HPDE6-E6E7 (cell line): Measurements from ENCODE around the gene TMEM185A.
"Not testable (repeated sequence)": the region's sequence is repeated elsewhere in the genome, so short reads cannot be mapped to it uniquely, and the experiment has no call there.

Experiments
- DNase-seq: peaks from one replicate; pipeline ENCODE4 v3.0.0; 2011; ENCODE audit warnings: missing footprints; ENCODE audit errors: extremely low spot score

Gene TMEM185A

DNA sequence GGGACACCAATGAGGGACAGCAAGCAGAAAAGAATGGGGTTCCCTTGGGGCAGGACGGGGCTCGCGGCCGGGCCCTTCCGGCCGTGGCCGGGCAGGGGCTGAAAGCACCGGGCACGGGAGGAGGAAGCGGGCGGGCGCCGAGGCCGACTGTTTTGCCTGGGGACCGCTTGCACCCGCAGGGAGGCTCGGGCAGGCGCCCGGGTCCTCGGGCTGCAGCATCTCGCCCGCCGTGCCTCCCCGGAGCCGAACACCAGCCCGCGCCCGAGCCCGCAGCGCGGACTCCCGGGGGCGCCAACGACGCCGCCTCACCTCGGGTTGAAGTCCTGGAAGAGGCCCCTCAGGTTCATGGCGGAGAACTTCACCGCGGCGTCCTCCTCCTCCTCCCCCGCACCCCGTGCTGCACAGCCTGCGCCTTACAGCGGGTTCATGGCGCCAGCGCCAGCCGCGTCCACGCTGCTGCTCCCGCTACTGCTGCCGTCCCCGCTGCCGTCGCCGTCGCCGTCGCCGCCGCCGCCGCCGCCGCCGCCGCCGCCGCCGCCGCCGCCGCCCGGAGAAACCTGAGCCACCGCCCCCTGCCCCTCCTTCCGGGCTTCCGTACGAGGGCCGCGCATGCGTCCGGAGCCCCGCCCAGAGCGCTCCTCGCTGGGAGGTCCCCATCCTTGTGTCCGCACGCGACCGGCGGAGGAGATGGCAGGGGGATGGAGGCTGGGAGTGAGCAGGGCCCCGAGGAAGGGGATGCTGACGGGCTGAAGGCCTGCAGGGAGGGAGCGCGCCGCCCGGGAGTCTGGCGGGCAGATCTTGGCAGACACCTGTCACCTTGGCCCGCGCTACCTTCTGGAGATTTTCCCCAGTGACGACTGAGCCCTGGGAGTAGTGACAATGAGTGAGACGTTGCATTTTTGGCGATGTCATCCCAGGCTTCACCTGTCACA is at the start of gene TMEM185A:
Gene TMEM185A, minus strand, starts transcription at position 559 of the 932 bp plus-strand sequence. Its CDS starts 212 bp downstream, at position 347.
- DNase-seq: peak; percentile 51

DNA sequence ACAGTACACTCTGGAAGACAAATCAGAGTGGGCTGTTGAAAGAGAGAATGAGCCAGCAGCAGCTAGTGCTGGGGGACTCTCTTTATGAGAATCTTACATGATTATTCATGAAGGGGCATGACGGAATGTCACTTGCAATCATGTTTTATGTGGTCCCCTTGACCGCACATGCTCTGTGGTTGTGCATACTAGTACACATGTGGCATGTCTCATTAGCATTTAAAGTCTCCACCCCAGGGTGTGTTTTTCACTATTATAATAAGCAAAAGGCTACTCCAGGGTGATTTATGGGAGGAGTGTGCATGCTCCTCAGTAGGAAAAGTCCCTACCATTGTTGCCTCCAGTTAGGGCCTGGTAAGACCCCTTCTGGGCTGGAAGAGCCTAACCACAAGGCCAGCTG is 49.6 kb upstream of the TMEM185A start:
- no peak for DNase-seq

DNA sequence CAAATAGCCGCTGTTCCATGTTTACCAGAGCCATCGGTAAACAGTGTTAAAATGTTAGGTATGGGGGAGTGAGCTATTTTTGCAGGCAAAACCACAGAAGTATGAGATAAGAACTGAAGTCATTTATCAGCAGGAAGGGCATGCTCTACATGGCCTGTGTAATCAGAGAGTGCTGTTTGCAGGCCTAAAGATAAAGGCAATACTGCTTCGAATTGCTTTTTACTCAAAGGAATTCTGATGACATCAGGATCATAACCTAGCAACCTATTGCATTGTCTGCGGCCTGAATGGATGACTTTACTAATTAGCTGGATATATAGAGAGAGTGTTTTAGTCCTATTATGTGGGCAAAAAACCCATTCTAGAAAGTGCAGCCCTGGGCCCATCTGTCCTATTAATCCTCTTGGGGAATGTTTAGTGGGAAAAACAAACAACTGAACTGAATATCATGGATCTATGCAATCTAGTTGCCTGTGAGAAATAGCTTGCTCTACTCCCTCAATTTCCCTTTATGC is 47.6 kb upstream of the TMEM185A start:
- DNase-seq: not testable (repeated sequence)

DNA sequence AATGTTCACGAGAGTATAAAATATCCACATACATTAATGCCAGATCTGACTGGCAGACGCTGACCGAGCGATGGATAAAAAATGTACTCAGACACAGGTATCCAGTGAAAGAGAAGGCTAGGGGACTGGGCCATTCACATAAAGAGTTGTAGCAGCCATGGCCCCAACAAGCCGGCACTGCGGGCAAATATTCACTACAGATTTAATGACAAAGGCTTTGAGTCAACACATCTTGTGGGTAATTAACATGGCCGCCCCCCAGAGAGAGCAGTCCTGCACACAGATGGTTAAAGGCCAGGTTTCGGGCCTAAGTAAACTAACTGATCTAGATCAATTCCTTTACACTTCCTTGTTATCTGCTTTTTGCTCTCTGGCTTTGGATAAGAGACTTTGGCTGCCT is 44.0 kb upstream of the TMEM185A start:
- DNase-seq: not testable (repeated sequence)

DNA sequence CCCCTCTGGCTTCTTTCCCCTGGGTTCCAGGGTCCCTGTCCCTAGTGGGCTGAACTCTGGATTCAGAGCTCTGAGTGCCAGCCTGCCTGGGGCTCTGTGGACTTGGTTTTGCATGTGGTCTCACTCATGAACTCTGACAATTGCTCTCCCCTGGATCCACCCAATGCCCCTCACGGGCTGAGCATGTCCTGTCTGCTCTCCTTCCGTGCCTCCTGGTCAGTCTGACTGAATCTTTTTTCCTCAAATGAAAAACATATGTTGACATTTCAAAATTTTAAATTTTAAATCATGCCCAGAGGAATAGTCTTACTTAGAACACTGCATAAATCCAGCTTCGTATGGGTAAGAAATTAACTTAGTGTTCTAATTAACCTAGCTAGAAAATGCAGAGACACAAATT is 43.5 kb upstream of the TMEM185A start:
- not testable (repeated sequence) for DNase-seq

DNA sequence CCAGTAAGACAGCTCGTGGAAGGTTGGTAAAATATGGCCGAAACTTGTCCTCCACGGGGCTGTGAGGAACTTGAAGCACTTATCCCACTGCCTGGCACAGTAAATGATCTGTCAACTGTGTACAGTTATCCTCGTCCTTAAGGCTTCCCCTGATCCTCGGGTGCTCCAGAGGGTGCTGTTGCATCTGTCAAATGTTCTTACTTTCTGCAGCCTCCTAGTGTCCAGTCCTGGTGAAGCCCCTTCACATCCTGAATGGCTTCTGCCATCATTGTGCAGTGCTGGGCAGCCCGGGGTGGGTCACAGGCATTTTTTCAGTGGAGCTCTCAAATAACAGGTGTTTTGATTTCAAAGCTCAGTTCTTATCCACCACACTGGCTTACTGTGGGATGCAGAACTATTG is 29.0 kb upstream of the TMEM185A start:
- DNase-seq: not testable (repeated sequence)

DNA sequence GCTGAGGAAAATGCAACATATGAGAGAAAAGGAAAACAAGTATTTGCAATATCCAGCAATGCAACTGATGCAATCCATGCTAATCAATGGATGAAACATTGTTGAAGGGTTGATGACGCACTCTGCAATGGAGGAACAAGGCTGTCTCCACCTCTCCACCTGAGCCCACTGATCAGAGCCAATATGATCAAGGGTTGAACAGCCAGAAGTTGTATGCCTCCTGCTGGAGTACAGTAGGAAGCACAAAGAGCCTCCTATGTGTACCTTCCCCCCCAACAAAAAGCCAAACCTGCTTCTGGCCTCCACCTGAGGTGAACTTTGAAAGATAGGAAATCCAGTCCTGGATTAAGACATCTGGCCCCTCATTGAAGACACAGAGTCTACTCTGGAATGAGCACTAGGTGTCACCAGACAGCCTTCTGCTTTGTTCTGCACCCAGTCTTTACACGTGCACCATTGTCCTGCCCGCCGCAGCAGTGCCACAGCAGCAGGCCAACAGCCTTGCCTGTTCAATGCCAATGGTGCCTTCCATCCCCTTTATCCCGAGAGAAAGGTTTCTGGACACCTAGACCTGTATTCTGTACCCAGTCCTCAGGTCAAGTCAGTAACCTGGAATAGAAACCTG is 24.8 kb upstream of the TMEM185A start:
- DNase-seq: not testable (repeated sequence)

DNA sequence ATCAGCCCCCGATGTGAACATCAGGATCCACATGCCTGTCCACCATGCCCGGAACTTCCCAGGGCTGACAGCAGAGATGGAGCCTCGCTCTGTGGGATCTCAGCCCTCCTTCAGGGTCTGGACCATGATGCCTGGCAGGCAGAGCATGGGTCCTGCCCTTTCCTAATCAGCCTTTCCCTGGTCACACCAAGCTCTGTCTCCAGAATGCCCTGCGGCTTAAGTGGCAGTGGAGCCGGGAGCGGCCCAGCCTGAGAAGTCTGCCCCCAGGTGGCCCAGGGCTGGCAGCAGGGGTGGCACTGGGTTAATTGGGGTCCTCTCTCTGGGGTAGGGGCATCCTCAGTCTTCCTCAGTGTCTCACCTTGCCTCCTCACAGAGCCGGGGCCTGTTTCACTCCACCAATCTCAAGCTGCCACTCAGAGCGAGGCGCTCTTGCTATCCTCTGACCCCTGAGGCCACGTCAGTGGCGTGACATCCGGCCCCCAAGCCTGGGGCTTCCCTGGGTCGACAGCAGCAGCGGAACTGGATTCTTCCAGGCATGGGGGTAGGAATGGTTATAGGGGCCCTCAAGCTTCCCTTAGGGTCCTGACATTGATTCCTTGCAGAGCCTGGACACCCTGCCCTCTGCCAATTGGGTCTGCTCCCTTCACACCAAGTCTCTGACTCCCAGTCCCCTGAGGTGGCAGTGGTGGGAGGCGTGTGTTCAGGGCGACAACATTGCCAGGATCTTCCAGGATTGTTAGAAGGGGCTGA is 20.8 kb upstream of the TMEM185A start:
- no peak for DNase-seq

DNA sequence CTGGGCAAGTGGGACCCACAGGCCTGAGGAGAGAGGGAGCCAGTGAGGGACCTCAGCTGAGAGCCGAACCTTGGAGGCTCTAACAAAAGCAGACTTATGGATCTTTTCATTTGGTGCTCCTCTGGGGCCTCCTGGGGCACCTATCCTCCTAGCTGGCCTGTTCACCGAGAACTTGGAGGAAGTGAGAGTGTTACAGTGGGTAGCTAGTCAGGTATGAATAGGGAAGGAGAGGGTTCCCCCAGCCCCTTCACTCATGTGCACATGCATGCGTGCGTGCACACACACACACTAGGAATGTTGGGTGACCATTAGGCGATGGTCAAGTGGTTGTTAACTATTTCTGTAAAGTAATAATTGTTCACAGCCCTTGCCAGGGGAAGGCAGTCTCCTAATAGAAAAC is 18.6 kb upstream of the TMEM185A start:
- no peak for DNase-seq

DNA sequence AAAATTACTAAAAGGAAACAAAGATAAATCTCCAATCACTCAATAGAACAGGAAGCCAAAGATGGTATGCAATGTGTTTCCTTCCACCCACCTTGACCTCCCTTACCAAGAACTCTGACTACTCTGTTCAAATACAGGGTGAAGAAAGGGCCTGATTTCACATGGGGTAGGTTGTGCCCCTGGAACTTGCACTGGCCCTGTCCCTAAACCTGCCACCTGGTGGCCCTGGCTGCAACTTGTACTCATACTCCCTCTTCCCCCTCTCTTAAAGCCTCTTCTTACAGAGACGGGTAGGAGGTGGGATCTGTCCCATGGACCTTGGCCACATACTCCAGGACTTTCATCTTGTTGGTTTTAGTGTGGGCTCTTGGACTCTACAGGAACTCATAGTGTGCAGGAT is 17.3 kb upstream of the TMEM185A start:
- no peak for DNase-seq

DNA sequence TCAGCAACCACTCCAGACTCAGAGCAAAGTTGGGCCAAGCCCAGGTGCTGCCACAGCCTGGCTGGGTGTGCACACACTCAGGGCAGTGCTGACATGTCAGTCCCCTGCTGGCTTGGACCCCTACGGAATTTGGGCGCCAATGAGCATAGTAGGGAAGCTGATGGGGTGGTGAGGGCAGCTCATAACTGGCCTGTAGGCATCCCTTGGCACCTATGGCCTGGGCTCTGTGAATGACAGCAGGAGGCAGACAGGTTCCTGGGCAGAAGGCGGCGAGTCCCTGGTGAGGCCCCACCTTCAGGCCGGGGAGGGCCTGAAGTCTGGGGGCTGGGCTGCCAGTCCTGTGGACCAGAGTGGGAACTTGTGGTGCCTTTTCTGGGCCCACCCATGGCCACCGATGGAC is 15.9 kb upstream of the TMEM185A start:
- no peak for DNase-seq

DNA sequence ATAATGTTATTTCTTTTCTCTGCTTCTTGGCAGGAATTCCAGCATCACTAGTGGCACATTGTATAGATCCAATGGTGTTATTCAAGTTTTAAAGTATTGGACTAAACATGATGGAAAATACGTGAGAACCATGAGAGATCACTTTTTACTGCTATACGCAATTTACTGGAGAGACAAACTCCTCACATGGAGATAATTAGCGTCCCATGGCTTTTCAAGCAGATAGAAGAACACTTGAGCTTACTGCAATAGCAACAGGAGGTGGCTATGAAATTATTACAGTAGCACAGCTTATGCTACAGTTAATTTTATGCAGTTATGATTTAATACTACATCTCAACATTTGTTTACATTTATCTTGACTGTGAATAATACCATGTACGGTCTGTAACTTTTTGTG is 11.9 kb upstream of the TMEM185A start:
- DNase-seq: no peak

DNA sequence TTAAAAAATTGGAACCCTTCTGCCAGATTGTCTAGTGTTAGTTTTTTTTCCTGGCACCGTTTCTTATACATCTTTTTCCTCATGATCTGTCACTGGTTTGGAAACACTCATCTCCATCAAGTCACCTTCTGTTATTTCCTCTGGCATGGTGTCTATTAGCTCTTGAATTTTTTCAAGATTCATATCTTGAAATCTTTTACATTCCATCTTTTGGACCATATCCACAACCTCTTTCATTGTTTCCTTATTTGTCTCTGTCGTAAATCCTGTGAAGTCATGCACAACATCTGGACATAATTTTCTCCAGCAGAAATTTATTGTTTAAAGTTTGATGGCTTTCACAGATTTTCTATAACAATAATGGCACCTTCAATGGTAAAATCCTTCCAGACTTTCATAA is 10.2 kb upstream of the TMEM185A start:
- DNase-seq: no peak

DNA sequence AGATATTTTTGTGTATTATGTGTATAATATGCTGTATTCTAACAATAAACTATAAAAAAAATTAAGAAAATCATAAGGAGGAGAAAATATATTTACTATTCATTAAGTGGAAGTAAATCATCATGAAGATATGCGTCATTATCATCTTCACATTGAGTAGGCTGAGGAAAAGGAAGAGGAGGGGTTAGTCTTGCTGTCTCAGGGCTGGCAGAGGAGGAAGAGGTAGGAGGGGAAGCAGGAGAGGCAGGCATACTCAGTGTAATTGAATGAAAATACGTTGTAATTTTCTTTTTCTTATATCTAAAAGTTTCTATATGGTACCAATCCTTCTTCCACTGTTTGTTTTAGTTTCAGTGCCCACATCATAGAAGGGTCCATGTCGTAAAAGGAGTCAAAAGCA is 9.8 kb upstream of the TMEM185A start:
- DNase-seq: no peak

DNA sequence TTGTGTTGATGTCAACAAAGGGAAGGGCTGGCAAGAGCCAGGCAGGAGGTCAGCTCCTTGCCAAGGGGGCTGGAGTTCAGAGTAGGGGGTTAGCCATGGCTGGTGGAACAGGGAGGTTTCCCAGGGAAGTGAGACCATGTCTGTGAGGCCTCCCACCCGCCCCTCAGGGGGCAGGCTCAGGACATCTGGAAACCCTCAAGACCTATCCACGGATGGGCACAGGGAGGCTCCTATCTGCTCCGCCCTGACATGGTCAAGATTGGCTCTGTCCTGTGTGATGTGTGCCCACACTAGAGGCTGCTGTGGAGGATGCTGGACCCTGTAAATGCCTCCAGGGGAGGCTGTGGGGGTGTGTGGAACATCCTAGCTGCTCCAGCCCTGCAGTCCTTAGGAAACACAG is 8.0 kb upstream of the TMEM185A start:
- DNase-seq: no peak

DNA sequence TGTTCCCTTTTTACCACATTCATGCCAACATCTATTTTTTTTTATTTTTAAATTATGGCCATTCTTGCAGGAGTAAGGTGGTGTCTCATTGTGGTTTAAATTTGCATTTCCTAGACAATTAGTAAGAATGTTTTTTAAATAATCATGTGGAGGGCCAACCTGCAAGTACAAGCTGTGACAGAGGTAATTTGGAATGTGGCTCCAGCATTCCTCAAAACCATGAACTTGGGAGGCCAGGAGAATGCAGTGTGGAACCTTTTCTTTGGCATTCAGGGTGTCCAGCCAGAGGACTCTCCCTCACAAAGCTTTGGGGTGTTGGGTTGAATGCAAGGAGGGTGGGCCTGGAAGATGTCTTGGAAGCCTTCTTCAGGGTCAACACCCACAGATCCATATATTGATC is 7.3 kb upstream of the TMEM185A start:
- DNase-seq: no peak

DNA sequence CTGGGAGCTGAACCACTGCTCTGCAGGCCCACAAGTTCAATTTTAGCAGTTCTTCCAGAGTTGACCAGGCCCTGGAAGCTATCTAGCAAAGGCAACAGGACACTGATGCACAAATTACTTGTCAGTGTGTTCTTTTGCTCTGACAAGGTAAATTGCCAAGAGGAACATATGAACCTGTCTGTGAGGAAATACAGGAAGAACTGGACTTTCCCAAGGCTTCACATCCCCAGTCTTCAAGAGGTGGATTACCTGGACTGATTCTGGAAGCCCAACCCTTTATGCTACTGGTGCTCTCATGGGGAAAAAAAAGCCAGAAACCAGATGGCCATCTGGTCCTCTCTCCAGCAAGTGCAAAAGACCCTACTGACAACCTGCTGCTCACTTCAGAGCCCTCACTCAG is 1.9 kb upstream of the TMEM185A start:
- DNase-seq: no peak

DNA sequence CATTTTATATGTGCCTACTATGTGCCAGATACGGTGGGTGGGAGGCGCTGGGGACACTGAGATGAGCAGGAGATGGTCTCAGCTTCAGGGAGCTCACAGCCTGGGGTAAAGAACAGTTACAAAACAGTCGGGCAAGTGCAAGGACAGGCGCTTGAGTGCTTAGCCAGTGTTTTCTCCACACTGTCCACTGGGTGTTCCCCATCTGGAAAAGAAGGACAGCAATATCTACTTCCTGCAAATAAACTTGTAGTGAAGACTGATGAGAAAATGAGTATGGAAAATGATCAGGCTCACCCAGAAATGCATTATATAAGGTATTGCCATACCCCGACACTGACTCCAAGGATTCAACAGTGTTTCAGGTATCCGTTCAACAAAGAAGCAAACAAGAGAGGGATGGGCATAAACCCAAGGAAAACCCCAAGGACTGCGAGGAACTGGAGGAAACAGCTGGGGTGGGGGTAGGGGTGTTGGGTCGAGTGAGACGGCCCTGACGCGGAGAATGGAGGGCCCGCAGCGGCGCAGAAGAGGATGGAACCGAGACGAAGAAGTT is 835 bp downstream of the TMEM185A start:
- peak; percentile 45 for DNase-seq

DNA sequence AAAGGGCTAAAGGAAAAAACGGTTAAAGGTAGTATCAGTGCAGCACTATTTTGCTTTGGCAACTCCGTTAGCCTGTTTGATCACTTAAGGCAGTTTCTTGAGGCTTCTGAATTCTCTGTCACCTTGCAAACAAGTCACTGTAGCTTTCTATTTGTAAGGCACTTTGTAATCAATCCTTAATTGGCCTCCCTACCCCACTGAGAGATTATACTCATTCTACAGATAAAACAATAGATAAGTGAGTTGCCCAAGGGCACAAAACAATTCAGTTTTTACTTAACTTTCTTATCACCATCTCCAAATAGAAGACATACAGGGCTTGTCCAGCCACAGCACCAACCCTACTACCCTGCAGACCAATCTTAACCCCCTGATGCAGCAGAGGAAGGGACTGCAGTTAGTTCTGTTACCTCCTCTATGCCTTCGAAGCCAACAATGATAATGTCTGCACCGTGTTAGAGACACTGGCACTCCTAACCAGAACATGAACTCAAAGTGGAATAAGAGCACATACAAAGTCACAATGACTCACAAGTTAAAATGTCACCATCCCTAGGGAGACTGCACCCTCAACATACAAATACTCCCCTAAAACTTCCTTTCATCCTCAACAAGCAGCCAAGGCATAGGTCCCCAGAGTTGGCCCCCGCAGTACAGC is 1.7 kb downstream of the TMEM185A start:
- DNase-seq: no peak

DNA sequence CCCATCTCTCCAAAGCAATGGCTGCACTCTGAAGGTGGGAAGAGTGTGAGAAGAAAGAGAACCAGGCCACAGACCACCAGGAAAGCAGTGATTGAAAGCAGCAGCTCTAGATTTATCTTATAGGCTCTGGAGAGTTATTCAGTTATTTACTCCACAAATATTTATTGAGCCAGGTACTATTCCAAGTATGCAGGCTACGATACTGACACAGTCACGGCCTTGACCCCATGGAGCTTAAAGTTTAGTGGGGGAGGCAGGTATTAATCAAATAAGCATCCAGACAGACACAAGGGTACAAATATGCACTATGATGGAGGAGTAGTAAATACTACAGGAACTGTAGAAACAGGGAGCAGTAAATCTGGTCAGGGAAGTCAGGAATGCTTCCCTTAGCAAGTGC is 2.8 kb downstream of the TMEM185A start:
- no peak for DNase-seq

DNA sequence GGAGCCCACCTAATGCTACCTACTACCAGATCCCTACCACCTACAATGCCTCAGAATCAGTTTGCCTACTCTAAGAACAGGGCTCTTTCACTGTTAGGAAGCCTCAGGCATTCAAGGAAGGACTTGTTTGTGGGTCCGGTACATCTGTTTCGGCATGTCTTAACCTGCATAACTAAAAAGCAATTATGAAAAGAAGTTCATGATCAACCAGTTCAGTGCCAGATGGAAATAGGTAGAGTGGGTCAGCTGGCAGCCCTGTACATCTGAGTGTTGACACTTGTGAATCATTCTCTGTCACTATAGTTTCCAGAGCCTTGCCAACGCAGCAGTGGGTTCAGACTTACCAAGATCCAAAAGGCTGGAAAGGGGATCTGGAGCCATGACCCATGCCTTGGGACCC is 3.3 kb downstream of the TMEM185A start:
- DNase-seq: peak; percentile 84
